Measurements from ENCODE around the gene DGKK.

DGKK gene

GRCh38 chrX:50470103-50471031 lies at the start of gene DGKK:
Gene DGKK (minus strand): TSS chrX:50470825. CDS start chrX:50470678, 147 bp downstream.
- DNase-seq: no peak

GRCh38 chrX:50514811-50515210 lies 44.2 kb upstream of the DGKK start:
- DNase-seq: no peak

- no peak for DNase-seq
These were observed 26.5 kb upstream of the DGKK start for GRCh38 chrX:50497114-50497513.

GRCh38 chrX:50495616-50496015 lies 25.0 kb upstream of the DGKK start:
- DNase-seq: no peak

- no peak for DNase-seq
These were observed 22.1 kb upstream of the DGKK start for GRCh38 chrX:50492720-50493119.

GRCh38 chrX:50484662-50485061 lies 14.0 kb upstream of the DGKK start:
- no peak for DNase-seq

GRCh38 chrX:50483283-50483682 lies 12.7 kb upstream of the DGKK start:
- no peak for DNase-seq

GRCh38 chrX:50475208-50475607 lies 4.6 kb upstream of the DGKK start:
- no peak for DNase-seq

GRCh38 chrX:50471390-50471789 lies 765 bp upstream of the DGKK start:
- DNase-seq: no peak

- no peak for DNase-seq
These were observed 1.4 kb downstream of the DGKK start for GRCh38 chrX:50469206-50469605.

- DNase-seq: no peak
These were observed 11.0 kb downstream of the DGKK start for GRCh38 chrX:50459615-50460014.

GRCh38 chrX:50458483-50458882 lies 12.1 kb downstream of the DGKK start:
- DNase-seq: no peak

- DNase-seq: no peak
These were observed 13.7 kb downstream of the DGKK start for GRCh38 chrX:50456712-50457484.

GRCh38 chrX:50452782-50453181 lies 17.8 kb downstream of the DGKK start:
- no peak for DNase-seq

GRCh38 chrX:50450324-50450723 lies 20.3 kb downstream of the DGKK start:
- DNase-seq: no peak

GRCh38 chrX:50448565-50448964 lies 22.1 kb downstream of the DGKK start:
- DNase-seq: no peak

- no peak for DNase-seq
These were observed 23.1 kb downstream of the DGKK start for GRCh38 chrX:50447535-50447934.

- no peak for DNase-seq
These were observed 28.1 kb downstream of the DGKK start for GRCh38 chrX:50442426-50443116.

- DNase-seq: no peak
These were observed 33.8 kb downstream of the DGKK start for GRCh38 chrX:50436797-50437196.

- no peak for DNase-seq
These were observed 37.8 kb downstream of the DGKK start for GRCh38 chrX:50432829-50433289.

- no peak for DNase-seq
These were observed 39.0 kb downstream of the DGKK start for GRCh38 chrX:50431623-50432022.

GRCh38 chrX:50430917-50431575 lies 39.6 kb downstream of the DGKK start:
- no peak for DNase-seq

- DNase-seq: no peak
These were observed 42.5 kb downstream of the DGKK start for GRCh38 chrX:50428174-50428573.

Data from activated naive CD4-positive, alpha-beta T cell treated with anti-CD3 and anti-CD28 coated beads, Interleukin-2, amount 50 U/mL, for 16 hours (primary cell).